ENCODE measurements around the gene NPIPA7.
"Not testable (repeated sequence)": the region's sequence is repeated elsewhere in the genome, so short reads cannot be mapped to it uniquely, and the experiment has no call there.

- TF ChIP-seq CTCF (IDR thresholded peaks at IDR 0.05; ENCODE audit: low read depth, low read length); EZH2phosphoT487 (IDR thresholded peaks at IDR 0.05; ENCODE audit: low read depth): not testable (repeated sequence)
Measured at GRCh38 chr16:16420515-16420914, 41.6 kb downstream of the NPIPA7 start.
